Measurements from ENCODE around the gene ST6GALNAC2. TPM values are rescaled to one million over a fixed set of nuclear protein-coding genes. Genes with fewer than 3 reads are reported as not detected.

ST6GALNAC2 gene
- total and polyA plus RNA-seq, 10 of the 15 experiments (the other 5 are each of a cell fraction or from before 2014, with no cell fraction given), result 0.08 to 0.41 (median 0.23) TPM; not detected in 6

DNA sequence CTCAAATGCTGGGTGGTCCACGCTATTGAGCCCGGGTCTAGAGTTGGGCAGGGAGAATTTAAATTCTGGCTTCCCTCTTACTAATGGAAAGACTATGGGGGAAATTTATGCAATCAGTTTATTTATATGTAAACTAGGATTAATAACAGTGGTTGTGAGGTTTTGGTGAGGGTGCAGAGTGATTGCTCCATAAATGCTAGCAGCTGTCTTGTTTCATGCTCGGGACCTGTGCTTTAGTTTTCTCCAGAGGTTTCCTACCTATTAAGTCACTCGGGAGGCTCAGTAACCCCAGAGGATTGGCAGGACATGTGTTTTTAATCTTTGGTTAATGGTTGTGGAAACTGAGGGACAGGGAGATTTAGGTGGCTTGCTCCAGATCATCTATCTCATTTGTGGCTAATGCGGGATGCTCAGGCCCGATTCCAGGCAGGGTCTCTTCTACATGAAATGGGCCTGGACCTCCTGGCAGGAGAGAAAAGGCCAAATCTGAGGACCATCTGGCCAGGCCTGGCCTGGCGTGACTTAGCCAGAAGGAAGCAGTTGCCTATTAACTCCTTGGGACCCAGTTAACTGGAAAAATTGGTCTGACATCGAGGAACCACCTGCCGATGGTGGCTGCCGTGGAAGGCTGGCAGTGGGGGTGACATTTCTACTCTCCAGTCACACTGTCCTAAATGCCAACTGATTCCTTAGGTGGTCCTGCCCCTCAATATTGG lies 43.8 kb downstream of the ST6GALNAC2 start:
- Histone ChIP-seq H3K27me3 (replicated peaks in 1 of 2; ENCODE audit: control insufficient read depth in 2 of 2, insufficient read depth in 2 of 2, low read length in 1 of 2) (peaks cover 0 to 5% of the 10 kb centered on the region in 2 experiments; a peak in 3 of 4 replicates), H3K36me3 (ENCODE audit: control insufficient read depth in 2 of 2, insufficient read depth in 2 of 2, low read length in 1 of 2) (no peaks in the 10 kb centered on the region; a peak in 1 of 4 replicates), H2AFZ (ENCODE audit: control insufficient read depth, low read depth, low read length) (no peak overlapping the region), H3K9ac (ENCODE audit: control insufficient read depth, insufficient read depth, low read length) (no peak overlapping the region), H3K4me1 (ENCODE audit: control insufficient read depth, insufficient read depth, low read length) (no peaks in the 10 kb centered on the region), H3K4me3 (no peak overlapping the region), H3K27ac (ENCODE audit: control insufficient read depth, insufficient read depth) (no peak overlapping the region), H3K9me3 (replicated peaks; ENCODE audit: control insufficient read depth, insufficient read depth, low read length) (no peaks in the 10 kb centered on the region), H4K20me1 (ENCODE audit: control insufficient read depth, insufficient read depth) (no peaks in the 10 kb centered on the region), H3K4me2 (ENCODE audit: control insufficient read depth, insufficient read depth) (no peak overlapping the region), H3K79me2 (ENCODE audit: control insufficient read depth, insufficient read depth, low read length) (no peaks in the 10 kb centered on the region)
- ATAC-seq, result no peak
- in situ Hi-C loops (cut with MboI), result no loop called here
- ChIA-PET CTCF (interaction anchor here (0.8 kb wide), 1 partner anchor 80 kb away, joined by 5 read pairs; no protein-coding TSS in a partner anchor), RAD21 (ENCODE audit: unreplicated experiment) (interaction anchor here (2.0 kb wide), 1 partner anchor 14 kb away, joined by 6 read pairs; no protein-coding TSS in a partner anchor), POLR2A (no interaction called here), SMC1A (ENCODE audit: uncharacterized antibody, unreplicated experiment) (no interaction called here)
- no peak for DNase-seq (ENCODE audit: low read depth, low spot score)
- no TSS peak for BruUV-seq (replicated peaks)
- no peak for TF ChIP-seq ZNF207 (IDR thresholded peaks at IDR 0.05; ENCODE audit: borderline replicate concordance)
- no peak for TF ChIP-seq HDAC2 (IDR thresholded peaks at IDR 0.05)
- no peak for TF ChIP-seq RBBP5 (conservative IDR thresholded peaks at IDR 0.05)
- no peak for TF ChIP-seq MYC (IDR thresholded peaks at IDR 0.05; ENCODE audit: insufficient read depth, insufficient read length, insufficient replicate concordance, low read length, severe bottlenecking)
- TF ChIP-seq BACH1 (IDR thresholded peaks at IDR 0.05; ENCODE audit: borderline replicate concordance), result no peak
- TF ChIP-seq ZNF384 (IDR thresholded peaks at IDR 0.05; ENCODE audit: borderline replicate concordance, low read depth, low read length), result no peak
- no peak for TF ChIP-seq EGR1 (IDR thresholded peaks at IDR 0.05; ENCODE audit: borderline replicate concordance in 1 of 2, low read depth in 2 of 2, low read length in 2 of 2)
- TF ChIP-seq, protein P1, sequence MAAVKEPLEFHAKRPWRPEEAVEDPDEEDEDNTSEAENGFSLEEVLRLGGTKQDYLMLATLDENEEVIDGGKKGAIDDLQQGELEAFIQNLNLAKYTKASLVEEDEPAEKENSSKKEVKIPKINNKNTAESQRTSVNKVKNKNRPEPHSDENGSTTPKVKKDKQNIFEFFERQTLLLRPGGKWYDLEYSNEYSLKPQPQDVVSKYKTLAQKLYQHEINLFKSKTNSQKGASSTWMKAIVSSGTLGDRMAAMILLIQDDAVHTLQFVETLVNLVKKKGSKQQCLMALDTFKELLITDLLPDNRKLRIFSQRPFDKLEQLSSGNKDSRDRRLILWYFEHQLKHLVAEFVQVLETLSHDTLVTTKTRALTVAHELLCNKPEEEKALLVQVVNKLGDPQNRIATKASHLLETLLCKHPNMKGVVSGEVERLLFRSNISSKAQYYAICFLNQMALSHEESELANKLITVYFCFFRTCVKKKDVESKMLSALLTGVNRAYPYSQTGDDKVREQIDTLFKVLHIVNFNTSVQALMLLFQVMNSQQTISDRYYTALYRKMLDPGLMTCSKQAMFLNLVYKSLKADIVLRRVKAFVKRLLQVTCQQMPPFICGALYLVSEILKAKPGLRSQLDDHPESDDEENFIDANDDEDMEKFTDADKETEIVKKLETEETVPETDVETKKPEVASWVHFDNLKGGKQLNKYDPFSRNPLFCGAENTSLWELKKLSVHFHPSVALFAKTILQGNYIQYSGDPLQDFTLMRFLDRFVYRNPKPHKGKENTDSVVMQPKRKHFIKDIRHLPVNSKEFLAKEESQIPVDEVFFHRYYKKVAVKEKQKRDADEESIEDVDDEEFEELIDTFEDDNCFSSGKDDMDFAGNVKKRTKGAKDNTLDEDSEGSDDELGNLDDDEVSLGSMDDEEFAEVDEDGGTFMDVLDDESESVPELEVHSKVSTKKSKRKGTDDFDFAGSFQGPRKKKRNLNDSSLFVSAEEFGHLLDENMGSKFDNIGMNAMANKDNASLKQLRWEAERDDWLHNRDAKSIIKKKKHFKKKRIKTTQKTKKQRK (IDR thresholded peaks at IDR 0.05; ENCODE audit: low read depth, low read length), result no peak
- no peak for TF ChIP-seq CBX5 (IDR thresholded peaks at IDR 0.05; ENCODE audit: low read depth)
- TF ChIP-seq LARP7 (IDR thresholded peaks at IDR 0.05), result no peak
- intact Hi-C loops (cut with micrococcal nuclease; ENCODE audit: unreplicated experiment), result no loop called here
- FAIRE-seq, result no peak
- WGBS (ENCODE audit: insufficient coverage, insufficient replicate concordance, low lambda C conversion rate, missing lambda C conversion rate), result 72% methylated on average over 10 of the region's 10 CpGs

Measured in GM12878 (cell line).